HepG2 (cell line): Measurements from ENCODE around the gene C12orf60. TPM values are rescaled to one million over a fixed set of nuclear protein-coding genes. Genes with fewer than 3 reads are reported as not detected.

Experiments used
- ARID4A ChIP-seq: sonication (generic); formaldehyde crosslinking; IDR thresholded peaks from 2 replicates; pipeline ENCODE4 v1.5.0; 2020; ENCODE audit warnings: mild to moderate bottlenecking, missing genetic modification reagents, borderline replicate concordance
- FUBP1 ChIP-seq: sonication (generic); formaldehyde crosslinking; IDR thresholded peaks from 2 replicates; pipeline ENCODE4 v1.5.1; 2020; ENCODE audit warnings: missing genetic modification reagents, mild to moderate bottlenecking, borderline replicate concordance
- GATAD1 ChIP-seq: IDR thresholded peaks from 2 replicates; pipeline ENCODE4 v1.6.1; 2016; ENCODE audit warnings: missing genetic modification reagents, missing compliant biosample characterization
- HINFP ChIP-seq: sonication (generic); formaldehyde crosslinking; IDR thresholded peaks from 2 replicates; pipeline ENCODE4 v1.4.0; 2020; ENCODE audit warnings: low read depth, mild to moderate bottlenecking, missing genetic modification reagents
- MEIS2 ChIP-seq: sonication (generic); formaldehyde crosslinking; IDR thresholded peaks from 2 replicates; pipeline ENCODE4 v1.9.0; 2021; ENCODE audit warnings: mild to moderate bottlenecking, missing genetic modification reagents
- MTA3 ChIP-seq: sonication (generic); formaldehyde crosslinking; IDR thresholded peaks from 2 replicates; pipeline ENCODE4 v1.4.0; 2020; ENCODE audit warnings: missing genetic modification reagents
- NR2F6 ChIP-seq, 2 experiments: IDR thresholded peaks; 2 replicates each; pipeline ENCODE4 v1.6.1; 2016; ENCODE audit warnings: antibody characterized with exemption in 1 of 2, mild to moderate bottlenecking in 1 of 2
- SMAD3 ChIP-seq: sonication (generic); formaldehyde crosslinking; IDR thresholded peaks from 2 replicates; pipeline ENCODE4 v1.4.0; 2020; ENCODE audit warnings: missing genetic modification reagents
- TFAP4 ChIP-seq: sonication (generic); IDR thresholded peaks from 2 replicates; pipeline ENCODE4 v1.6.1; 2016; ENCODE audit warnings: low read depth, borderline replicate concordance
- TMF1 ChIP-seq: sonication (generic); formaldehyde crosslinking; IDR thresholded peaks from 2 replicates; pipeline ENCODE4 v1.8.1; 2022; ENCODE audit warnings: low read depth, missing genetic modification reagents
- TRAFD1 ChIP-seq: sonication (generic); formaldehyde crosslinking; IDR thresholded peaks from 2 replicates; pipeline ENCODE4 v1.5.1; 2020; ENCODE audit warnings: missing genetic modification reagents, mild to moderate bottlenecking, borderline replicate concordance
- YY1 ChIP-seq: IDR thresholded peaks from 2 replicates; pipeline ENCODE4 v1.6.1; 2011; ENCODE audit warnings: low read length, low read depth, moderate library complexity, mild to moderate bottlenecking; ENCODE audit not compliant: insufficient read depth, insufficient replicate concordance
- ZBTB3 ChIP-seq: sonication (generic); formaldehyde crosslinking; IDR thresholded peaks from 2 replicates; pipeline ENCODE4 v1.4.0; 2020; ENCODE audit warnings: low read depth, mild to moderate bottlenecking, moderate library complexity, missing genetic modification reagents, borderline replicate concordance
- ZNF556 ChIP-seq: sonication (generic); formaldehyde crosslinking; IDR thresholded peaks from 2 replicates; pipeline ENCODE4 v1.4.0; 2020; ENCODE audit warnings: mild to moderate bottlenecking, missing genetic modification reagents, borderline replicate concordance
- ZSCAN20 ChIP-seq: sonication (generic); formaldehyde crosslinking; IDR thresholded peaks from 2 replicates; pipeline ENCODE4 v1.4.0; 2020; ENCODE audit warnings: missing genetic modification reagents, mild to moderate bottlenecking, borderline replicate concordance
- polyA plus RNA-seq, 8 experiments: library from polyadenylated mRNA; depleted of rRNA in 3 of 8; stranded (reverse) in 7 of 8; unstranded in 1 of 8; fragments of >200 nt; fragmentation: Illumina TruSeq in 4 of 8; extraction: Trizol in 4 of 8; gene quantifications; 2 replicates each; pipeline versions ENCODE4 v1.2.1 to v1.2.3, GENCODE V29; 2011 to 2016; ENCODE audit warnings: low read depth in 4 of 8, missing spikeins in 1 of 8, mixed read lengths in 1 of 8; ENCODE audit not compliant: insufficient read depth in 1 of 8
- total RNA-seq, 5 experiments: library from RNA; depleted of rRNA; stranded (reverse); fragments of >200 nt; fragmentation: Illumina TruSeq; extraction: Trizol; gene quantifications; 2 replicates each; pipeline ENCODE4 v1.2.3, GENCODE V29; 2016; ENCODE audit warnings: low read depth in 1 of 5

The C12orf60 gene
- total and polyA plus RNA-seq, 2 of the 13 experiments (the other 11 are each of a cell fraction or from before 2014, with no cell fraction given), result 0.55 to 1.4 TPM

GRCh38 chr12:14769969-14770495 lies 33.4 kb upstream of the C12orf60 start (continued):
- TF ChIP-seq ARID4A (CRISPR knock-in tag) (peak; percentile 84; the same call in 1 of the 2 replicates), HINFP (CRISPR knock-in tag) (peak; percentile 40; the same call in 1 of the 2 replicates), TFAP4 (peak; percentile 74; the same call in 1 of the 2 replicates), MTA3 (CRISPR knock-in tag) (no peak), NR2F6 (IDR thresholded peaks at IDR 0.05) (no peak; the same call in 1 of the 2 replicates), NR2F6 (CRISPR knock-in tag; IDR thresholded peaks at IDR 0.05) (peak; percentile 54), ZNF556 (CRISPR knock-in tag) (peak; percentile 84; the same call in 1 of the 2 replicates), TMF1 (CRISPR knock-in tag) (0 out of 2 replicates have a peak, but pooled peaks have one; percentile 12), ZBTB3 (CRISPR knock-in tag) (peak; percentile 16; the same call in 1 of the 2 replicates), TRAFD1 (peak; percentile 57; the same call in 1 of the 2 replicates), ZSCAN20 (CRISPR knock-in tag) (0 out of 2 replicates have a peak, but pooled peaks have one; percentile 14), MEIS2 (CRISPR knock-in tag) (no peak), SMAD3 (no peak), FUBP1 (CRISPR knock-in tag) (peak; percentile 54; the same call in 1 of the 2 replicates), GATAD1 (CRISPR knock-in tag) (peak; percentile 28; the same call in 1 of the 2 replicates), YY1 (no peak)
